Fibroblast of skin of right biceps (primary cell): Measurements from ENCODE around the gene NDFIP1.
"Not testable (repeated sequence)": the region's sequence is repeated elsewhere in the genome, so short reads cannot be mapped to it uniquely, and the experiment has no call there.

ENCODE experiments used
- DNase-seq: peaks from one replicate; pipeline ENCODE4 v3.0.0-alpha.2; 2013

NDFIP1 gene

DNA sequence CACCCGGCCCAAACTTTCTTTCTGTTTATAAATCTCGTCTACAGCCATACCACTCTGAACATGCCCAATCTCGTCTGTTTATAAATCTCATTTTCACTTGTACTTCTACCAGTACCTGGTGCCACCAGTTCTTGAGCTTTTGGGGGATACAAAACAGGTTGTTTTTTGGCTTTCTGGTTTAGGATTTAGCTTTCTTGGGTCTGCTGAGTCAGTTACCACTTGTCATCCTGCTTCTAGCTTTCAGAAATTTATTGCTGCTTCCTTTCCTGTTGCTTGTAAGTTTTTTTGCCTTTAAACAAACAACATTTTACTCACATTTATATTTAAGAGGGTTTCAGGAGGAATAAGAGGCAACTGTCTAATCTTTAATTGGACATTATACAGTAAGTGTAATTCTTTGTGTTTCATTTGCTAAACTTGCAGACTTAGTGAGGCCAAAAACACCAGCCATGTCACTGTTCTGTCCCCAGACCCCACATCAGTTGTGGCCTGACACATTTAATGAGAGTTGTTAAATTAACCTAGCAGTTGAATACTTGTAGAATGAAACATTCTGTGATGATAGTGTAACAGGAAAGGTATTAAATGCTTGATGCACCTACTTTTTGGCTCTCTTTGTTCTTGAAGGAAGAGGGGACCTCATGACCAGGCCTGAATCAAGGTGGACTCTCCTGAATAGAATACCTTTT lies 11.8 kb downstream of the NDFIP1 start:
- no peak for DNase-seq

DNA sequence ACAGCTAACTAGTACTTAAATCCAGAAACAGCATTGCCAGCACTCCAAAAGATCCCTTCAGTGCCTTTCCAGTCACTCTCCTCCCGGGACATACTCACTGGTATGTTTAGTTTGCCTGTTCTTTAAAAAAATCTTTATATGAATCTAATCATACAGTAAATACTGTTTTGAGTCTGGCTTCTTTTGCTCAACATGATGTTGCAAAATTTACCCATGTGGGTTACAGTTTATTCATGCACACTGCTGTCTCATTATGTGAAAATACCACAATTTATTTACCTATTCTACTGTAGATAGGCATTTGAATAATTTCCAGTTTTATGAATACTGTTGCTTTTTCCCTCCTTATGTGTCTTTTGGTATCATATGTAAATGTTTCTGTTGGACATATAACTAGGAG lies 13.5 kb downstream of the NDFIP1 start:
- no peak for DNase-seq

DNA sequence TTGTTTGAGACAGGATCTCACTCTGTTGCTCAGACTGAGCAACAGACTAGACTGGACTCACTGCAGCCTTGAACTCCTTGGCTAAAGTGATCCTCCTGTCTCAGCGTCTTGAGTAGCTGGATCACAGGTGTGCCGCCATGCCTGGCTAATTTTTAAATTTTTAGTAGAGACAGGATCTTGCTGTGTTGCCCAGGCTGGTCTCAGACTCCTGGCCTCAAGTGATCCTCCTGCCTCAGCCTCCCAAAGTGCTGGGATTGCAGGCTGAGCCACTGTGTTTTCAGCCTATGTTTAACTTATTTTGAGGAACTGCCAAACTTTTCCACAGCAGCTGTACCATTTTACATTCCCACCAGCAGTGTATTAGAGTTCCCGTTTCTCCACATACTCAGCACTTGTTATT lies 16.8 kb downstream of the NDFIP1 start:
- DNase-seq = no peak

DNA sequence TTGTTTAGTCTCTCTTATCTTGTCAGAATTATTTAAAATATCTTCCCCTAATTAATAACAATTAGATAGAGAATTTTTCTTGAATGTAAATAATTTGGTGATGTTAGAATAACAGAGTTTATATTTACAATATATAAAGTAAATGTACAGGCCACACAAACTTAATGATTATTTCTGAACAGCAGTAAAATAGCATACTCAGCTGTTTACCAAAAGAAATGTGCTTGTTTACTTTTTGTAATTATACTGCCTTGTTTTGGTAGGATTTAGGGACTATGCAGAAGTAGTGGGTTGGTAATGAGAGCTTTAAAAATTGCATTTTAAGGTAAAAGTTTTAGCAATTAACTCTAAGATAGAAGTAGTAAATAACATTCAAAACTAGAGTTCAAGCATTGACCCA lies 17.4 kb downstream of the NDFIP1 start:
- no peak for DNase-seq

DNA sequence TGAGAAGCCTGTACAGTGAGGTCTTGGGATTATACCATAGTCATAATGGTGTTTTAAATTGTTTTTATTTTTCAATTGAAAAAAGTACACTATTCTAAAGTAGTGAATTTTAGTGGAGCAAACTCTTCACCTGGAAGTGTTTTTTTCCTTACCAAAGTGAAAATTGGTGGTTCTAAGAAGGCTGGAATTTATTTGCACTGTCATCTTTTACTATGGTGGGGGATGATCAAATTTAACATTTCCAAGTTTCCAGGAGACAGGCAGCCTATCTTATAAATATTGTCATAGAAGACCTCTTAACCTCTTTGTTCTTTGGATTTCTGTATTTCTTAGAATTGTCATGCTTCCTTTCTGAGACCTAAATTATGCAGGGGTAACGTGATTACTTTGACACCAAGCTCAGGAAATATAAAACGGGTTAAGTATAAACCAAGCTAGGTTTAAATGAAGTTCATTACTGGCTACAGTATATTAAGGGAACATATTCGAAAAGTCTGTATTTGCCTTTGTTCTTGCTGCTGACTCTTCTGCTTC lies 20.2 kb downstream of the NDFIP1 start:
- no peak for DNase-seq

DNA sequence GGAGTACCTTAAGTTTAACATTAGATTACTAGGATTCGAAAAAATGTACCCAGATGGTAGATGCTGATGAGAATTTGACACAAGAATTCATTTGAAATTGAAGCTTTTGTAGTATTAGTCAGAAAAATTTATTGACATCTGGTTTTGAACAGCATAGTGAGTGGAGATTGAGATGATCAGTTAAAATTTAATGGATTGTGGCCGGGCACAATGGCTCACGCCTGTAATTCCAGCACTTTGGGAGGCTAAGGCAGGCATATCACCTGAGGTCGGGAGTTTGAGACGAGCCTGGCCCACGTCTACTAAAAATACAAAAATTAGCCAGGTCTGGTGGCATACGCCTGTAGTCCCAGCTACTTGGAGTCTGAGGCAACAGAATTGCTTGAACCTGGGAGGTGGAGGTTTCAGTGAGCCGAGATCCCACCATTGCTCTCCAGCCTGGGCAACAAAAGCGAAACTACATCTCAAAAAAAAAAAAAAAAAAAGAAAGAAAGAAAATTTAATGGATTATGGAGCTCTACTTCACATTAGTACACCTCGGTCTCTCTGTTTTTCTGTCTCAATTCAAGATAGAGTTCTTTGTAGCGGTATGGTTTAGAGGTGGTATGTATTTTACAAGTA lies 21.0 kb downstream of the NDFIP1 start:
- no peak for DNase-seq

DNA sequence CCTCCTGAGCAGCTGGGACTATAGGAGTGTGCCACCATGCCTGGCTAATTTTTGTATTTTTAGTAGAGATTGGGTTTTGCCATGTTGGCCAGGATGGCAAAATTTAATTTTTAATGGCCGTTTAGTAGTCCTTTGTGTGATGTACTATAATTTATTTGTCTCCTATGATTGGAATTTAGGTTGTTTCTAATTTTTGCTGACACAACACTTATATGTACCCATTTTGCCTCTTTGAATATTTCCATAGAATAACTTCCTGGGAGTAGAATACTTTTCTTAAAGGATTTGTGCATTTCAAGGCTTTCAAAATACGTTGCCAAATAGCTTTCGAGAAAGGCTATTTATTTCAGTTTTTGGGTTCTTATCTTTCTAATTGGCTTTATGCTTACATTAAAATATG lies 22.8 kb downstream of the NDFIP1 start:
- DNase-seq = no peak

DNA sequence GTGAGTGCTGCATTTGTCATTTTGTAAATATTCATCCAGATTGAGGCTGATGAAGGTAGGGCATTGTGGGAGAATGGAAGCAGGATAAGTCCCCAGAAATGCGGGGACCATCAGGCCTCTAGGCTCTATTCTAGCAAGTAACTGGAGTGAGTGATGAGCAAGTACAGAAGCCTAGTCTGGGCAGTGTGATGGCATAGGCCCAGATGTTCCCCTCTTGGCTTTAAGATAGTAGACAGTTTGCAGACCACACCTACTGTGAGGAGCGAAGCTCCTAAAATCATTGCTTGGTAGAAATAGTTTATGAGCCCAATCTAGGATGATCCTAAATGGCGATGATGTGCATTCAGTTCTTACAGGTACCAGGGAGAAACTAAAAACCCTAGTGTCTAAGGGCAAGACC lies 24.3 kb downstream of the NDFIP1 start:
- no peak for DNase-seq

DNA sequence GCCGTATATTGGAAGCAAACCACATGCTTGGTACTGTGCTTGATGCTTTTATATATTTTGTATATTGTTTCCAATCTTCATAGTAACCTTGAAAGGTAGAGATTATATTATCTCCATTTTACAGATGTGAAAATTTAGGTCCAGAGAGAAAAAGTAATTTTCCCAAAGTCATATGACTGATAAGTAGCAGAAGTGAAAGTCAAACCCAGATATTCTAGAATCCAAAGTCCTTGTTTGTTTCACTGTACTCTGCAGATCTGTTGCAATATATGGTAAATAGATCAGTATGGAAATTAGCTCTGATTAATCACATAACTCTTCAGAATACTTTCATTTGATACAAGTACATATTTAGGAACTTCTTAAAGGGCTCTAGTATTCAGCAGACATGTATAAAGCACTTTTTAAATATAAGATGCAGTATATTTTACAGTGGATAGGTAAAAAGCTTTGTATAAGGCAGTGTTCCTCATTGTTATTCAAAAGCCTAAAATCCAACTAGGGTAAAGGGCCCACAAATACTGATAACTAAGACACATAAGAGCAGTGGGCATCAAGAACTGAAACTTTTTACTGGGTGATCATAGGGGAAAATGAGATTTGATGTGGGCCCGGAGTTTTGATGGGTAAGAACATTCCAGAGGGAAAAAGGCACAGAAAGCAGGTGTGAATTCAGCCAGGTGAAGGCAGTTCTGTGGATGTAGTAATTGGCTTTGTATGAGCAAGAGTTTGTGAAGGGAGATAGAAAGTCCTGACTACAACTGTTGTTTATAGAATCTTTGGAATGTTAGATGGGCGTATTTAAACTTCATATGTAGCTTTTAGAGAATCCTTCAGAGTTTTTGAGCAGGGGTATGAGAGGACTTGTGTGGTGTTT lies 25.0 kb downstream of the NDFIP1 start:
- no peak for DNase-seq

DNA sequence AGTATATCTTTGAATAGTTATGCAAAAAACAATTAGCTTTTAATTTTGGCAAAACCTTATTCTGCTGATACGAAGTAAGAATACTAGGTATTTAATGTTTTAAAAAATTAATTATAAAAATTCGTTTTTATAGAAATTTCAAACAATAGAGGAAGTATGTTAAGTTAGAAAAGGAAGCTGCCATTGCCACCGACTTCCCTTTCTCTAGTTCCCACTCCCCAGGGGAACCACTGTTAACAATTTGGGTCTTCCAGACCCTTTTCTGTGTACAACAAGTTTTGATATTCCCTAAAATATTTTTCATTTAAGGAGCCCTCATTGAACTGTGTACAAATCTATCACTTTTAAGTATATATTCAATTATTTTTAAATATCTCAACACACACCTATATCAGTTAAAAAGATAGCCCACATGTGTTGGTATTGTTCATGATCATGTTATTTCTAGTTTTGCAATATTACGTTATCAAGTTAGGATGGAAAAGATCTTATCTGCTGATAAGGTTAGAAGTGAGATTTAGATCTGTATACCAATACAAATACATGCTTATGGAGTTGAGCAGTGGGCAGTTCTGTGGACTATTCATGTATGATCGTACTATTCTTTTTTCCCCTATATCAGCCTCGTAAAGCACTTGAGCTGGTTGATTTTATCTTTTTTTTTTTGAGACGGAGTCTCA lies 25.9 kb downstream of the NDFIP1 start:
- DNase-seq = no peak

DNA sequence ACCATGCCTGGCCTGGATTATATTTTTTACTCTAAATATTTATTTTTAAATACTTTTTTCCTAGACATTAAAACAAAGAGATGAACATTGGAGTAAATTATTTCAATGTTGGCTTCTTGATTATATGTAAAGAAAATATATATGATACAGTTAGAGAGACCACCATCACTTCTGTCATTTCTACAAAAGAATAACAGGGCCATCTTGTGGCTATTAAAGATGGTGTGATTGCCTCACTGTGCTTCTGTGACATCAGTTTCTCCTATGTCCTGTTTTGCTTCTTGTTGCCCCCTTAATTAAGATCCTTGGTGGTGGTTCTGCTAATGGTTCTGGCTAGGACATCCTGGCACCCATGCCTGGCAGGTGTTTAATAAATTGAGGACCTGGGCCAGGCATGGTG lies 32.9 kb downstream of the NDFIP1 start:
- no peak for DNase-seq

DNA sequence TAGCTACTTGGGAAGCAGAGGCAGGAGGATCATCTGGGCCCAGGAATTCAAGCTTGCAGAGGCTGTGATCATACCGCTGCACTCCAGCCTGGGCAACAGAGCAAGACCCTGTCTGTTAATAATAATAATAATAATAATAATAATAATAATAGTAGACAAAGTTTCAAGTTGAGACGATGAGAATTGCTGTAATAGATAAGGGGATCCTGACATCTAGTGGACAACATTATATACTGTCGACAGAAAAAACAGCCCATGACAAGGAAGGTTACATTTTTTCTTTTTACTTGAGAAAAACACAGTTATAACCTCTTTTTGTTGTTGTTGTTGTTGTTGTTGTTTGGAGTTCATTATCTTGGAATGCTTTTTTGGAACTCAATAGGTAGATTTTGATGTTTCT lies 35.3 kb downstream of the NDFIP1 start:
- peak; percentile 38 for DNase-seq

DNA sequence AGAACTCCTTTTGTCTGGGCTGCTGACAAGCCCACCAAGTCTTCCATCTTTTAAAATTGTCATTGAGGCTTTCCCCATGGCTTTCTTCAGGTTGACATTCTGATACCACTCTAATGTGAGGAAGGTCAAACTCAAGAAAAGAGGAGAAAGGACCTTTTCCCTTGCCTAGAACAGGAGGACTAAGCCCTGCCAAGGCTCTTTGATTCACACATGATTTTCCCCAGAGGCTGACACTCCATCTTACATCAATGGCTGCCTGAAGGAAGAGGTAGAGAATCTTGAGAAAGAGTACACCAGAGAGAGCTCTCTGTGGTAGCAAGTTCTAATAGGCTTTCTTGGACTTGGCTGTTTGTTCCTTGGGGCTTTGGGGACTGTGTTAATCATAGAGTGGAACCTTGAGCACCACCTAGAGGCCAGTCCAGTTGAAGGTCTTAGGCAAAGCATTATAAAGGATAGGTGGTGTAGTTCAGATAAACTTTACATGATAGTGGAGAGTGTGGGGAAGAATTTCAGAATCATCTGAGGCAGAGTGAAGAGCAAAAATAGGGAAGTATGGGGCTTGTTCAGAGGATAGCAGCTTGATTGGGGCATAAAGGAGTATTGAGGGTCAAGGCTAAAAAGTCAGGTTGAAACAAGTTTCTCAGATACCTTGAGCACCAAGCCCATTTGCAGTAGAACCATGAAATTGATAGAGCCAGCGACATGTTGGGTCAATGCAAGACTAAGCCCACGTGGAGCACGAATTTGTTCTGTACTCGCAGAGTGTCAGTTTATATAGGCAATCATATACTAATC lies 36.7 kb downstream of the NDFIP1 start:
- peak; percentile 62 for DNase-seq

DNA sequence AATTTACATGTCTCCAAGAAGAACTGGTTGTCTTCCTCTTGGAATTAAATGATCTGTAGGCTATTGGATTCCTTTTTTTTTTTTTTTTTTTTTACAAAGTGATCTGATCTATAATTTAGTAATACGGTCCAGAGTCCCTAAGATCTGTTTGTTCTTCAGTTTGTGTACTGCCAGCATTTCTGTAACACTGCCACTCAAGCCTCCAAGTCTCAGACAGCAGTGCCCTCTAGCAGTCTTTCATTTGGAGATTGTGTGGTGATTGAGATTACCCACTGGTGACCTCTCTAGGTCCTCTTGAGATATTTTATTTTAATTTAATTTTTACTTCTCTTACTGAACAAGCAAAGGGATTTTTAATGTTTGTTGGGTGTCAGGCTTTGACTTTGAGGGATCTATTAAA lies 40.8 kb downstream of the NDFIP1 start:
- no peak for DNase-seq

DNA sequence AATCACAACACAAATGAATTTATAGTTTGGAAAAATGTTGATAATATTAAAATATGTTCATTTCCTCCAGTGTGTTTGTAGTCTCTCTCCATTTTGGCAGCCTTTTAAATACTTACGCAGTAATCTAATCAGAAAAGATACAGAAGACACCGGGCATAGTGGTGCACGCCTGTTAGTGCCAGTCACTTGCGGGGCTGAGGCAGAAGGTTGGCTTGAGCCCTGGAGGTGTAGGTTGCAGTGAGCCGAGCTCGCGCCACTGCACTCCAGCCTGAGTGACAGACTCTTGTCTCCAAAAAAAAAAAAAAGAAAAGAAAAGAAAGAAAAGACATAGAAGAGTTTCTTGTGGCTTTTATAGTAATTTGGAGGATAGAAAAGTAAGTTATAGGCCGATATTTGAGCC lies 41.9 kb downstream of the NDFIP1 start:
- DNase-seq = no peak

DNA sequence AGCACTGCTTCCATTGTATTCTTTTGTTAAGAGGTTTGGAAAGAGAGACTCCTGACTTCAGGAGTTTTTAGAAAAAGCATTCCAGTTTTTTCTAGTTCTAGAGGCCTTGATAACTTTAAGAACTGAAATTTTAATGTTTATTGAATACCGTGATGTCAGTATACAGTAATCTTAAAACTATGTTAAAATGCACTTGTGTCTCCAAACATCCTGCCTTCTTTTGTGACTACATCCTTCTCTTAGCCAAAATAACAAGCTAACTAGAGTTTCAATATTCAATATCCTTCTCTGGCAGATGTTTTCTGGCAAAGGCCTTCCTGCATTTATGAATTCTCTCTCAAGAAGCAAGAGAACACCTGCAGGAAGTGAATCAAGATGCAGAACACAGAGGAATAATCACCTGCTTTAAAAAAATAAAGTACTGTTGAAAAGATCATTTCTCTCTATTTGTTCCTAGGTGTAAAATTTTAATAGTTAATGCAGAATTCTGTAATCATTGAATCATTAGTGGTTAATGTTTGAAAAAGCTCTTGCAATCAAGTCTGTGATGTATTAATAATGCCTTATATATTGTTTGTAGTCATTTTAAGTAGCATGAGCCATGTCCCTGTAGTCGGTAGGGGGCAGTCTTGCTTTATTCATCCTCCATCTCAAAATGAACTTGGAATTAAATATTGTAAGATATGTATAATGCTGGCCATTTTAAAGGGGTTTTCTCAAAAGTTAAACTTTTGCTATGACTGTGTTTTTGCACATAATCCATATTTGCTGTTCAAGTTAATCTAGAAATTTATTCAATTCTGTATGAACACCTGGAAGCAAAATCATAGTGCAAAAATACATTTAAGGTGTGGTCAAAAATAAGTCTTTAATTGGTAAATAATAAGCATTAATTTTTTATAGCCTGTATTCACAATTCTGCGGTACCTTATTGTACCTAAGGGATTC lies 43.1 kb downstream of the NDFIP1 start:
- DNase-seq = peak; percentile 70

DNA sequence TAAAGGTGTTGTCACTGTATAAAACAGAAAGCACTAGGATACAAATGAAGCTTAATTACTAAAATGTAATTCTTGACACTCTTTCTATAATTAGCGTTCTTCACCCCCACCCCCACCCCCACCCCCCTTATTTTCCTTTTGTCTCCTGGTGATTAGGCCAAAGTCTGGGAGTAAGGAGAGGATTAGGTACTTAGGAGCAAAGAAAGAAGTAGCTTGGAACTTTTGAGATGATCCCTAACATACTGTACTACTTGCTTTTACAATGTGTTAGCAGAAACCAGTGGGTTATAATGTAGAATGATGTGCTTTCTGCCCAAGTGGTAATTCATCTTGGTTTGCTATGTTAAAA lies 43.8 kb downstream of the NDFIP1 start:
- DNase-seq = no peak

DNA sequence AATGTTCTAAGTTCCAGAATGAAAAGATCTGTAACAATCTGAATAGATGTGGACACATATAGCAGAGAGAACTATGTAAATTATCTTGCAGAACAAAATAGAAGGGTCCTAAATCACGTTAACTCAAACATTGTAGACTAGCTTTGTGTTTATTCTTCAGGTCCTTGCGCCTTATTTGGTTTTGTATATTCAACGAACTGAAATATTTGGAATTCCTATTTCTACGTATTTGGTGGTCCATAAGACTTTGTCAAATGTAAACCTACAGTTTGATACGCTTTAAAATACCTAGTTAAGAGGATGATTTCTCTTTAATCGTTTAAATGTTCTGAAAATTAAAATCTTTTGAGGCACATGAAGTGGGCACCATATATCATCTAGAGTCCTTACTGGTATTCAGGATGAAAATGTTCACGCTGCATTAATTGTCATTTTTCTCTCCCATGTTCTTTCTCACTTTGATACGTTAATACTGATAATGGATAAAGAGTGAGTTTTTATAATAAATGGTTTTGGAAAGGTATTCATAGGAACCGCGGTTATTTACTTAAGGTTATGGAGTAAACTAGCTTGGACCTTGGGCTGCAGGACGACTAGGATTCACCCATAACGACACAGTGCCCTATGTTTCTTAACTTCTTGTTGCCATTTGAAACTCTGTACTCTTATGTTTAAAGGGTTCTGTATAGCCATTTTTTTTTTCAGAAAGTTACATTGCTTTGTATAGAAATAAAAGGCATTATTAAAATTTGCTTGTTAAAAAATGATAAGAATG lies 45.3 kb downstream of the NDFIP1 start:
- DNase-seq = no peak

DNA sequence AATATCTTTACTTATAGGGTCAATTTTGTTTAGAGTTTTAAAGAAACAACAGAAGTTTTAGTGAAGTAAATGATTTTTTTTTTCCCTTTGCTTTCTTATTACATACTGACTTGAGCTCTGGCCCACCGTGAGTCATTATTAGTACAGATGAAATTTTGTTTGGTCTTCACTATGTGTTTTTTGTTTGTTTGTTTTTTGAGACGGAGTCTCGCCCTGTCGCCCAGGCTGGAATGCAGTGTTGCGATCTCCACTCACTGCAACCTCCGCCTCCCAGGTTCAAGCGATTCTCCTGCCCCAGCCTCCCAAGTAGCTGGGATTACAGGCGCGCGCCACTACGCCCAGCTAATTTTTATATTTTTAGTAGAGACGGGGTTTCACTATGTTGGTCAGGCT lies 45.9 kb downstream of the NDFIP1 start:
- not testable (repeated sequence) for DNase-seq

DNA sequence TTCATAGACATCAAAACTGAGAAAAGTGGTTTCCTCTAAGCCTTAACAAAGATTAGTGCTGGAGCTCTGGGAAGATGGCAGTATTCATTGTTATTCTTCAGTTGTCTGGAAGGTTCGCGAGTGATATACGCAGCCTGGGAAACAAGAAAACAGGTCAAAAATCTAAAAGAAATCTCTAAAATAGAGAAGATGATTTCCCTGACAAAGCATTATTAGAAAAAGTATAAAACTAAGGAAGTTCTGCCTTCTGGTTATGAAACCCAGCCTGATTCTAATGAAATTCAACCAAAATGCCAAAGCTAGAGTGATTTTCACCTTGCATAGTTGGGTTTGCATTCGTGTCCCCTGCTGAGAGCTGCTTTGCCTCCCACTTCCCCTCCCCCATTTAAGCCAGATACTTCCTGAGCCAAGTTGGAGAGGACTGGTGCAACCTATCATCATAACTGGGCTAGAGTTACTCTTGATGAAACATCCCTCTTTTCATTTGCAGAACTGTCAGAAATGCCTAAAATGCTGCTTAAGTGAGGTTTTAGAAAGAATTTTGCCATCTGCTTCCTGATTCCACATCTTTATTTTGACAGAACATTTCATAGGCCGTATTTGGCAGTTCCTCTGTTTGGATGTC lies 48.4 kb downstream of the NDFIP1 start:
- DNase-seq = peak; percentile 29
